ENCODE results near the gene PCDH12. TPM values are rescaled to one million over a fixed set of nuclear protein-coding genes. Genes with fewer than 3 reads are reported as not detected.

Gene PCDH12
- total and polyA plus RNA-seq, 2 of the 8 experiments (the other 6 are each of a cell fraction or from before 2014, with no cell fraction given): 0.06 to 0.17 TPM

DNA sequence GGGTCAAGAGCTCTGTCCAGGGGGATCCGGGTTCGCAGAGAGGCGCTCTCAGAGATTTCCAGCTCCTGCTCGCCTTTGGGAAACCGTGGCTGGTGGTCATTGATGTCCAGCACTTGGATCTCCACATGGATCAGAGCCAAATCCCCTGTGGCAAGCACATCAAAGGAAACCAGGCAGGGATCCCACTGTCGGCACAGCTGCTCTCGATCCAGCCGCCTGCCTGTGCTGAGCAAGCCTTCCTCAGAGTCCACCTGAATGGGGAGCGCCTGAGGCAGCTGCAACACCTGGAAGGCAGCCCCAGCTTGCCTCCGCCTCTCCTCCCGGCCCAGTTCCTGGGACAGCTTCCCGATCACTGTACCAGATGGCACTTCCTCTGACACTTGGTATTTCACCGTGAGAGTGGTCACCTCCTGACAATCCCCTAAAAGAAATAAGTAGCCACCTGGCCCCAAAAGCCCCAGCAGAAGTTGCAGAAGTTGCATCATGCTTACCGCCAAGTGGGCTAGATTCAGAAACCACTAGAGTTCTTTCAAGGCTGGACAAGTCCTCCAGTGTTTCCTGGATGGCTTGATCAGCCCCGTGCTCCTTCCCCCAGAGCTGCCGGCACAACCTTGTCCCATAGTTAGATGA is 520 bp downstream of the PCDH12 start:
- Histone ChIP-seq H3K27me3 (replicated peaks in 1 of 4; ENCODE audit: control insufficient read depth in 3 of 4, extremely low read depth in 1 of 4, insufficient read depth in 3 of 4, low read length in 3 of 4) (no peaks in the 10 kb centered on the region; a peak in 1 of 7 replicates), H3K23ac (ENCODE audit: insufficient read length) (no peak overlapping the region), H4K20me1 (replicated peaks in 1 of 2; ENCODE audit: control insufficient read depth in 1 of 2, insufficient read depth in 2 of 2, low read length in 2 of 2) (no peaks in the 10 kb centered on the region), H3K36me3 (ENCODE audit: control insufficient read depth in 2 of 4, insufficient read depth in 4 of 4, low read length in 3 of 4) (no peaks in the 10 kb centered on the region), H2AK5ac (ENCODE audit: low read depth, low read length) (no peak overlapping the region; the same call in 1 of the 2 replicates), H3K18ac (ENCODE audit: extremely low read depth, low read length) (no peak overlapping the region), H2AFZ (ENCODE audit: low read length) (no peak overlapping the region), H3K9me3 (ENCODE audit: insufficient read depth in 2 of 2, low read depth in 1 of 2, low read length in 1 of 2) (no peaks in the 10 kb centered on the region), H3K4ac (replicated peaks; ENCODE audit: insufficient read length, low read depth, low read length) (no peak overlapping the region), H3K23me2 (ENCODE audit: low read depth, low read length) (no peaks in the 10 kb centered on the region), H2BK15ac (ENCODE audit: low read length) (no peak overlapping the region; the same call in 1 of the 2 replicates), H4K5ac (ENCODE audit: insufficient read length, low read depth, low read length) (no peak overlapping the region), H2BK12ac (ENCODE audit: low read depth, low read length) (no peak overlapping the region), H3K79me1 (ENCODE audit: low read depth, low read length) (no peaks in the 10 kb centered on the region), H3K4me1 (replicated peaks in 1 of 4; ENCODE audit: control insufficient read depth in 3 of 4, insufficient read depth in 4 of 4, low read length in 3 of 4) (peaks cover 2 to 9% (median 9%) of the 10 kb centered on the region in 4 experiments; a peak in 6 of 7 replicates), H2BK120ac (replicated peaks; ENCODE audit: low read depth, low read length) (no peak overlapping the region), H3K4me2 (ENCODE audit: insufficient read depth in 1 of 2, low read depth in 2 of 2, low read length in 2 of 2) (no peak overlapping the region), H4K91ac (replicated peaks; ENCODE audit: insufficient read length, low read length) (no peak overlapping the region), H3K79me2 (ENCODE audit: control insufficient read depth in 1 of 2, insufficient read depth in 2 of 2, low read length in 2 of 2) (no peaks in the 10 kb centered on the region), H3K4me3 (ENCODE audit: extremely low read depth in 1 of 4, insufficient read depth in 2 of 4, low read depth in 3 of 4, low read length in 4 of 4) (no peak overlapping the region), H3K56ac (replicated peaks; ENCODE audit: insufficient read length, low read depth, low read length) (no peak overlapping the region), H3K9ac (replicated peaks in 1 of 4; ENCODE audit: extremely low read depth in 1 of 4, low read depth in 3 of 4, low read length in 3 of 4) (no peak overlapping the region), H2BK20ac (ENCODE audit: low read length) (no peak overlapping the region), H2BK5ac (ENCODE audit: low read depth, low read length) (no peak overlapping the region), H3K27ac (ENCODE audit: low read depth, low read length) (no peak overlapping the region), H3K14ac (ENCODE audit: insufficient read length) (no peak overlapping the region), H4K8ac (ENCODE audit: extremely low read depth, insufficient read depth, low read length) (no peak overlapping the region)
- DNase-seq (ENCODE audit: low read depth in 1 of 2, low spot score in 2 of 2) (no peak), FAIRE-seq (no peak)
- ChIA-PET CTCF (ENCODE audit: partially characterized antibody) (interaction anchor here (0.7 to 13.3 kb wide), 18 partner anchors 12 to 288 kb away, joined by 3 to 324 read pairs (median 4); partner anchors contain the start of genes PCDH1 and RNF14), POLR2A (ENCODE audit: partially characterized antibody) (interaction anchor here (0.6 to 9.2 kb wide), 5 partner anchors 14 to 80 kb away, joined by 3 to 121 read pairs (median 4); partner anchors contain the start of gene DELE1)
- no peak for TF ChIP-seq SP1 (IDR thresholded peaks at IDR 0.05; ENCODE audit: low read depth, low read length)
- TF ChIP-seq SIX5 (IDR thresholded peaks at IDR 0.05; ENCODE audit: low read depth, low read length): no peak
- TF ChIP-seq KDM1A (IDR thresholded peaks at IDR 0.05; ENCODE audit: borderline replicate concordance, low read length): no peak
- no peak for TF ChIP-seq EP300 (IDR thresholded peaks at IDR 0.05; ENCODE audit: borderline replicate concordance in 1 of 2, low read depth in 2 of 2, low read length in 2 of 2)
- no peak for TF ChIP-seq CREB1 (IDR thresholded peaks at IDR 0.05)
- no peak for TF ChIP-seq YY1 (IDR thresholded peaks at IDR 0.05; ENCODE audit: low read depth, low read length)
- TF ChIP-seq MAFK (IDR thresholded peaks at IDR 0.05; ENCODE audit: low read depth, low read length): no peak
- no peak for TF ChIP-seq TAF1 (IDR thresholded peaks at IDR 0.05; ENCODE audit: low read depth, low read length)
- TF ChIP-seq ZNF274 (IDR thresholded peaks at IDR 0.05; ENCODE audit: borderline replicate concordance, extremely low read depth, low read length): no peak
- TF ChIP-seq, protein P1, sequence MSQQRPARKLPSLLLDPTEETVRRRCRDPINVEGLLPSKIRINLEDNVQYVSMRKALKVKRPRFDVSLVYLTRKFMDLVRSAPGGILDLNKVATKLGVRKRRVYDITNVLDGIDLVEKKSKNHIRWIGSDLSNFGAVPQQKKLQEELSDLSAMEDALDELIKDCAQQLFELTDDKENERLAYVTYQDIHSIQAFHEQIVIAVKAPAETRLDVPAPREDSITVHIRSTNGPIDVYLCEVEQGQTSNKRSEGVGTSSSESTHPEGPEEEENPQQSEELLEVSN (IDR thresholded peaks at IDR 0.05): no peak
- no peak for TF ChIP-seq ASH2L (IDR thresholded peaks at IDR 0.05; ENCODE audit: low read length)
- TF ChIP-seq HDAC2 (IDR thresholded peaks at IDR 0.05; ENCODE audit: borderline replicate concordance in 1 of 2, low read depth in 2 of 2, low read length in 2 of 2): no peak
- 89% methylated on average over 16 of the region's 16 CpGs; no CpG with 5 or more reads in 1 of the 2 experiments for WGBS, 2 experiments (ENCODE audit: extremely low coverage in 1 of 2, insufficient coverage in 1 of 2, insufficient read length in 1 of 2, insufficient replicate concordance in 2 of 2, low coverage in 1 of 2, low lambda C conversion rate in 2 of 2, missing lambda C conversion rate in 1 of 2)
